Thyroid gland (tissue), 4 donors: Measurements from ENCODE around the gene OR10A6.

Experiments used
- CTCF ChIP-seq, 6 experiments: fragments of 200-600 bp in 3 of 6; fragments of 450-650 bp in 3 of 6; sonication (generic) in 3 of 6; IDR thresholded peaks; one replicate each; pipeline ENCODE4 v1.5.1; 2016 to 2019; ENCODE audit warnings: antibody characterized with exemption in 6 of 6, mild to moderate bottlenecking in 2 of 6, inconsistent platforms in 1 of 6, moderate library complexity in 1 of 6
- POLR2A ChIP-seq, 2 donors: fragments of 450-650 bp; IDR thresholded peaks; one replicate each; pipeline ENCODE4 v1.6.1; 2017; ENCODE audit warnings: antibody characterized with exemption in 2 of 2, mild to moderate bottlenecking in 2 of 2, moderate library complexity in 1 of 2

- TF ChIP-seq POLR2A (IDR thresholded peaks at IDR 0.05): no peak
- TF ChIP-seq CTCF (IDR thresholded peaks at IDR 0.05): no peak
Observed at GRCh38 chr11:7893796-7894195, 37.3 kb downstream of the OR10A6 start.
